Hepatic stellate cell (primary cell): Measurements from ENCODE around the gene B4GALT5.
"Not testable (repeated sequence)": the region's sequence is repeated elsewhere in the genome, so short reads cannot be mapped to it uniquely, and the experiment has no call there.

ENCODE experiments used
- DNase-seq: peaks from one replicate; pipeline ENCODE4 v3.0.0; 2011; ENCODE audit warnings: low spot score

The B4GALT5 gene

GRCh38 chr20:49713753-49714712 is at the start of gene B4GALT5:
TSS of gene B4GALT5 (minus strand) at chr20:49713878. CDS start at chr20:49713690, 188 bp downstream.
- DNase-seq = peak; percentile 66

- DNase-seq = no peak
Observed at GRCh38 chr20:49762940-49763766, 49.5 kb upstream of the B4GALT5 start.

- DNase-seq = not testable (repeated sequence)
Observed at GRCh38 chr20:49761888-49762287, 48.2 kb upstream of the B4GALT5 start.

GRCh38 chr20:49759266-49759950 is 45.7 kb upstream of the B4GALT5 start:
- DNase-seq = no peak

- DNase-seq = no peak
Observed at GRCh38 chr20:49758781-49759180, 45.1 kb upstream of the B4GALT5 start.

- no peak for DNase-seq
Observed at GRCh38 chr20:49757597-49757996, 43.9 kb upstream of the B4GALT5 start.

- DNase-seq = no peak
Observed at GRCh38 chr20:49756241-49756640, 42.6 kb upstream of the B4GALT5 start.

- DNase-seq = no peak
Observed at GRCh38 chr20:49754596-49754995, 40.9 kb upstream of the B4GALT5 start.

- no peak for DNase-seq
Observed at GRCh38 chr20:49753133-49753532, 39.5 kb upstream of the B4GALT5 start.

GRCh38 chr20:49752201-49752903 is 38.7 kb upstream of the B4GALT5 start:
- DNase-seq = no peak

GRCh38 chr20:49751397-49751736 is 37.7 kb upstream of the B4GALT5 start:
- DNase-seq = no peak

- DNase-seq = no peak
Observed at GRCh38 chr20:49750611-49751396, 37.1 kb upstream of the B4GALT5 start.

- no peak for DNase-seq
Observed at GRCh38 chr20:49749625-49750024, 35.9 kb upstream of the B4GALT5 start.

- DNase-seq = no peak
Observed at GRCh38 chr20:49748525-49748838, 34.8 kb upstream of the B4GALT5 start.

- no peak for DNase-seq
Observed at GRCh38 chr20:49747707-49748524, 34.2 kb upstream of the B4GALT5 start.

GRCh38 chr20:49742948-49743347 is 29.3 kb upstream of the B4GALT5 start:
- DNase-seq = no peak

- no peak for DNase-seq
Observed at GRCh38 chr20:49741977-49742376, 28.3 kb upstream of the B4GALT5 start.

GRCh38 chr20:49740807-49741206 is 27.1 kb upstream of the B4GALT5 start:
- DNase-seq = no peak

- no peak for DNase-seq
Observed at GRCh38 chr20:49739042-49739441, 25.4 kb upstream of the B4GALT5 start.

- no peak for DNase-seq
Observed at GRCh38 chr20:49737260-49737659, 23.6 kb upstream of the B4GALT5 start.
